Liver (tissue), 9 donors: ENCODE results near the gene CHSY1. TPM values are rescaled to one million over a fixed set of nuclear protein-coding genes. Genes with fewer than 3 reads are reported as not detected.

Experiments used
- DNase-seq: peaks from one replicate; pipeline ENCODE4 v3.0.0-alpha.2; 2017; ENCODE audit warnings: low spot score
- H3K27ac ChIP-seq, 2 donors: one replicate each; pipeline ENCODE4 v1.7.0; 2013; ENCODE audit warnings: inconsistent platforms in 2 of 2, low read length in 2 of 2, control low read depth in 1 of 2, low read depth in 1 of 2, mild to moderate bottlenecking in 1 of 2
- H3K27me3 ChIP-seq, 4 donors: one replicate each; pipeline versions ENCODE4 v1.6.1 to v1.7.0; 2013; ENCODE audit warnings: low read length in 3 of 4, inconsistent platforms in 1 of 4, mild to moderate bottlenecking in 1 of 4, moderate library complexity in 1 of 4; ENCODE audit not compliant: control insufficient read depth in 4 of 4, insufficient read depth in 4 of 4
- H3K36me3 ChIP-seq, 4 donors: one replicate each; pipeline versions ENCODE4 v1.6.1 to v1.7.0; 2013; ENCODE audit warnings: low read length in 3 of 4, mild to moderate bottlenecking in 3 of 4, low read depth in 1 of 4, moderate library complexity in 1 of 4; ENCODE audit not compliant: control insufficient read depth in 4 of 4, insufficient read depth in 3 of 4
- H3K4me1 ChIP-seq, 4 donors: one replicate each; pipeline versions ENCODE4 v1.6.1 to v1.7.0; 2013; ENCODE audit warnings: low read length in 3 of 4, mild to moderate bottlenecking in 3 of 4, moderate library complexity in 1 of 4; ENCODE audit not compliant: control insufficient read depth in 4 of 4, insufficient read depth in 4 of 4
- H3K4me3 ChIP-seq, 3 donors: one replicate each; pipeline versions ENCODE4 v1.6.1 to v1.7.0; 2013; ENCODE audit warnings: low read length in 3 of 3, control low read depth in 1 of 3, low read depth in 1 of 3, mild to moderate bottlenecking in 1 of 3
- H3K9ac ChIP-seq, 2 donors: one replicate each; pipeline ENCODE4 v1.7.0; 2013; ENCODE audit warnings: low read length in 2 of 2, mild to moderate bottlenecking in 2 of 2, moderate library complexity in 2 of 2, control low read depth in 1 of 2, low read depth in 1 of 2
- H3K9me3 ChIP-seq, 4 donors: one replicate each; pipeline versions ENCODE4 v1.6.1 to v1.7.0; 2013; ENCODE audit warnings: low read length in 3 of 4; ENCODE audit not compliant: control insufficient read depth in 4 of 4
- EGR1 ChIP-seq, 2 donors: IDR thresholded peaks; 2 replicates each; pipeline ENCODE4 v1.6.1; 2016 to 2018; ENCODE audit warnings: antibody characterized with exemption in 2 of 2, low read depth in 2 of 2
- FOXA1 ChIP-seq: IDR thresholded peaks from 2 replicates; pipeline ENCODE4 v1.6.1; 2016; ENCODE audit warnings: antibody characterized with exemption
- FOXA2 ChIP-seq: IDR thresholded peaks from 2 replicates; pipeline ENCODE4 v1.6.1; 2016; ENCODE audit warnings: antibody characterized with exemption
- HNF4A ChIP-seq, 2 donors: conservative IDR thresholded peaks; 2 replicates each; pipeline ENCODE4 v1.6.1; 2016; ENCODE audit warnings: antibody characterized with exemption in 2 of 2, mild to moderate bottlenecking in 2 of 2
- HNF4G ChIP-seq: IDR thresholded peaks from 2 replicates; pipeline ENCODE4 v1.6.1; 2016; ENCODE audit warnings: antibody characterized with exemption
- NR2F2 ChIP-seq: IDR thresholded peaks from 2 replicates; pipeline ENCODE4 v1.6.1; 2016; ENCODE audit warnings: antibody characterized with exemption
- RAD21 ChIP-seq, 2 donors: IDR thresholded peaks; 2 replicates each; pipeline ENCODE4 v1.6.1; 2016; ENCODE audit warnings: antibody characterized with exemption in 2 of 2, mild to moderate bottlenecking in 2 of 2
- RXRA ChIP-seq, 2 donors: IDR thresholded peaks; 2 replicates each; pipeline ENCODE4 v1.6.1; 2017 to 2018; ENCODE audit warnings: antibody characterized with exemption in 2 of 2, mild to moderate bottlenecking in 1 of 2
- SP1 ChIP-seq: IDR thresholded peaks from 2 replicates; pipeline ENCODE4 v1.6.1; 2018; ENCODE audit warnings: antibody characterized with exemption, mild to moderate bottlenecking
- TAF1 ChIP-seq: conservative IDR thresholded peaks from 2 replicates; pipeline ENCODE4 v1.6.1; 2016; ENCODE audit warnings: antibody characterized with exemption, mild to moderate bottlenecking
- YY1 ChIP-seq: IDR thresholded peaks from 2 replicates; pipeline ENCODE4 v1.6.1; 2016; ENCODE audit warnings: antibody characterized with exemption, mild to moderate bottlenecking
- WGBS: extraction: QIAGEN DNeasy Blood & Tissue Kit; methylation state at CpG from one replicate; pipeline ENCODE4 v1.1.7; 2013; 5-methylcytosine and 5-hydroxymethylcytosine counted together
- polyA plus RNA-seq, 2 donors: library from polyadenylated mRNA; stranded (reverse) in 1 of 2; unstranded in 1 of 2; fragments of 200-250 nt in 1 of 2; fragments of >200 nt in 1 of 2; fragmentation: Nextera tagmentation in 1 of 2; extraction: Ambion mirVana in 1 of 2; gene quantifications; one replicate each; pipeline versions ENCODE4 v1.2.1 to v1.2.3, GENCODE V29; 2013 to 2015
- total RNA-seq, 2 donors: library from RNA; depleted of rRNA; stranded (reverse); fragments of >200 nt; gene quantifications; one replicate each; pipeline ENCODE4 v1.2.3, GENCODE V29; 2014
- TF ChIP-seq, protein P1 (sequence below): IDR thresholded peaks from 2 replicates; pipeline ENCODE4 v1.6.1; 2016; ENCODE audit warnings: antibody characterized with exemption, mild to moderate bottlenecking
- TF ChIP-seq, protein P2 (sequence below): IDR thresholded peaks from 2 replicates; pipeline ENCODE4 v1.6.1; 2016; ENCODE audit warnings: antibody characterized with exemption
- TF ChIP-seq, protein P3 (sequence below): IDR thresholded peaks from 2 replicates; pipeline ENCODE4 v1.6.1; 2016; ENCODE audit warnings: antibody characterized with exemption
- donor health status: healthy.
- donor health status: healthy.
- donor health status: healthy.
- donor health status: healthy.
- donor health status: healthy.

CHSY1 gene
- total and polyA plus RNA-seq, 4 donors, result 1.4 to 12.3 (median 6.6) TPM

DNA sequence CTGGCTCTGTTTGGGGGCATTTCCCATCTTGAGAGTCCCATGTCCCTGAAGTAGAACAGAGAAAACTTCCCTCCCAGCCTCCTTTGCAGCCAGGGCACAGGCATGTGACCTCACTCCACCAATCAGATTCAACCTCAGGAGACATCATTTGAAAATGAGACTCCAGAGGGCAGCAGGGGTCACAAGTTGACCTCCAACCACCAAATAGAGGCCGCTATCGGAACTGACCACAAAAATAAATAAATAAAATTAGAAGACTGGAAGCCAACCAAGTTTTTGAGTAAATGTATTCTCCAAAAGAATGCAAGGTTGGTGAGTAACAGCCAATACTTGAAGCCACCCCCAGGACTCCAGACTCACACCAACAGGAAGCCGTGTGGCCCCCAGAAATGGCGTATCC, 106.5 kb downstream of the CHSY1 start:
- no peak overlapping the region for H3K4me3 ChIP-seq
- H3K27me3 ChIP-seq, result no peaks in the 10 kb centered on the region
- no peaks in the 10 kb centered on the region for H3K36me3 ChIP-seq
- DNase-seq, result no peak
- H3K4me1 ChIP-seq, result peaks cover 0 to 3% (median 0%) of the 10 kb centered on the region in 4 donors
- 89% methylated on average over 4 of the region's 4 CpGs for WGBS
- no peak overlapping the region for H3K27ac ChIP-seq
- H3K9ac ChIP-seq, result no peak overlapping the region
- H3K9me3 ChIP-seq, result no peaks in the 10 kb centered on the region
- TF ChIP-seq HNF4A (conservative IDR thresholded peaks at IDR 0.05) (no peak), FOXA1 (no peak), NR2F2 (no peak), RXRA (IDR thresholded peaks at IDR 0.05) (no peak)

DNA sequence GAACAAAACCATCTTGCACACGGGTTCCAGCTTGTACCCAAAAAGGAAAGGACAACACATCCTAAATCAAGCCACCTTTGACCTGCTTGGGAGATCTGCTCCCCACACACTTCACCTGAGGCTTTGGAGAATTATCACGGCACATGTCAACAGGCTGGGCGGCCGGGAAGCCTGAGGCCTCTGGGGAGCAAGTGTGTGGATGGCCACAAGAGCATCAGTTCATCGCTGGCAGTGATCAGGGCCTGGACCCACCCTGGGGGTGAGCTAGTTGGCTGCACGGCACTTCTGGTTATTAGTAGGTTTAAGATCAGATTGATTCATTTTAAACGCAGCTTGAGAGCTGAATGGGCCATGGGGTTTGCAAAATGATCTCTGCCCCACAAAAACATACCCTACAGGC, 108.5 kb downstream of the CHSY1 start:
- Histone ChIP-seq H3K9me3 (no peaks in the 10 kb centered on the region), H3K27me3 (no peaks in the 10 kb centered on the region), H3K4me1 (no peaks in the 10 kb centered on the region), H3K4me3 (no peak overlapping the region), H3K36me3 (no peaks in the 10 kb centered on the region), H3K9ac (no peak overlapping the region), H3K27ac (no peak overlapping the region)
- WGBS, result 91% methylated on average over 7 of the region's 7 CpGs
- no peak for TF ChIP-seq YY1
- TF ChIP-seq FOXA2, result no peak
- TF ChIP-seq RXRA (IDR thresholded peaks at IDR 0.05), result no peak
- no peak for TF ChIP-seq EGR1 (IDR thresholded peaks at IDR 0.05; ENCODE audit: low read depth in 2 of 2)
- TF ChIP-seq TAF1, result no peak
- TF ChIP-seq, protein P1, sequence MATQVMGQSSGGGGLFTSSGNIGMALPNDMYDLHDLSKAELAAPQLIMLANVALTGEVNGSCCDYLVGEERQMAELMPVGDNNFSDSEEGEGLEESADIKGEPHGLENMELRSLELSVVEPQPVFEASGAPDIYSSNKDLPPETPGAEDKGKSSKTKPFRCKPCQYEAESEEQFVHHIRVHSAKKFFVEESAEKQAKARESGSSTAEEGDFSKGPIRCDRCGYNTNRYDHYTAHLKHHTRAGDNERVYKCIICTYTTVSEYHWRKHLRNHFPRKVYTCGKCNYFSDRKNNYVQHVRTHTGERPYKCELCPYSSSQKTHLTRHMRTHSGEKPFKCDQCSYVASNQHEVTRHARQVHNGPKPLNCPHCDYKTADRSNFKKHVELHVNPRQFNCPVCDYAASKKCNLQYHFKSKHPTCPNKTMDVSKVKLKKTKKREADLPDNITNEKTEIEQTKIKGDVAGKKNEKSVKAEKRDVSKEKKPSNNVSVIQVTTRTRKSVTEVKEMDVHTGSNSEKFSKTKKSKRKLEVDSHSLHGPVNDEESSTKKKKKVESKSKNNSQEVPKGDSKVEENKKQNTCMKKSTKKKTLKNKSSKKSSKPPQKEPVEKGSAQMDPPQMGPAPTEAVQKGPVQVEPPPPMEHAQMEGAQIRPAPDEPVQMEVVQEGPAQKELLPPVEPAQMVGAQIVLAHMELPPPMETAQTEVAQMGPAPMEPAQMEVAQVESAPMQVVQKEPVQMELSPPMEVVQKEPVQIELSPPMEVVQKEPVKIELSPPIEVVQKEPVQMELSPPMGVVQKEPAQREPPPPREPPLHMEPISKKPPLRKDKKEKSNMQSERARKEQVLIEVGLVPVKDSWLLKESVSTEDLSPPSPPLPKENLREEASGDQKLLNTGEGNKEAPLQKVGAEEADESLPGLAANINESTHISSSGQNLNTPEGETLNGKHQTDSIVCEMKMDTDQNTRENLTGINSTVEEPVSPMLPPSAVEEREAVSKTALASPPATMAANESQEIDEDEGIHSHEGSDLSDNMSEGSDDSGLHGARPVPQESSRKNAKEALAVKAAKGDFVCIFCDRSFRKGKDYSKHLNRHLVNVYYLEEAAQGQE, result no peak
- TF ChIP-seq, protein P2, sequence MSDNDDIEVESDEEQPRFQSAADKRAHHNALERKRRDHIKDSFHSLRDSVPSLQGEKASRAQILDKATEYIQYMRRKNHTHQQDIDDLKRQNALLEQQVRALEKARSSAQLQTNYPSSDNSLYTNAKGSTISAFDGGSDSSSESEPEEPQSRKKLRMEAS, result no peak
- no peak for TF ChIP-seq RAD21 (IDR thresholded peaks at IDR 0.05)
- TF ChIP-seq, protein P3, sequence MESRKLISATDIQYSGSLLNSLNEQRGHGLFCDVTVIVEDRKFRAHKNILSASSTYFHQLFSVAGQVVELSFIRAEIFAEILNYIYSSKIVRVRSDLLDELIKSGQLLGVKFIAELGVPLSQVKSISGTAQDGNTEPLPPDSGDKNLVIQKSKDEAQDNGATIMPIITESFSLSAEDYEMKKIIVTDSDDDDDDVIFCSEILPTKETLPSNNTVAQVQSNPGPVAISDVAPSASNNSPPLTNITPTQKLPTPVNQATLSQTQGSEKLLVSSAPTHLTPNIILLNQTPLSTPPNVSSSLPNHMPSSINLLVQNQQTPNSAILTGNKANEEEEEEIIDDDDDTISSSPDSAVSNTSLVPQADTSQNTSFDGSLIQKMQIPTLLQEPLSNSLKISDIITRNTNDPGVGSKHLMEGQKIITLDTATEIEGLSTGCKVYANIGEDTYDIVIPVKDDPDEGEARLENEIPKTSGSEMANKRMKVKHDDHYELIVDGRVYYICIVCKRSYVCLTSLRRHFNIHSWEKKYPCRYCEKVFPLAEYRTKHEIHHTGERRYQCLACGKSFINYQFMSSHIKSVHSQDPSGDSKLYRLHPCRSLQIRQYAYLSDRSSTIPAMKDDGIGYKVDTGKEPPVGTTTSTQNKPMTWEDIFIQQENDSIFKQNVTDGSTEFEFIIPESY, result no peak
- TF ChIP-seq HNF4G, result no peak
- no peak for TF ChIP-seq NR2F2
- TF ChIP-seq HNF4A (conservative IDR thresholded peaks at IDR 0.05), result no peak
- DNase-seq, result no peak

GRCh38 chr15:101142711-101143110, 109.1 kb downstream of the CHSY1 start:
- H3K9me3 ChIP-seq, result no peaks in the 10 kb centered on the region
- no peak overlapping the region for H3K9ac ChIP-seq
- no peak overlapping the region for H3K27ac ChIP-seq
- TF ChIP-seq HNF4G (no peak), NR2F2 (no peak), RAD21 (IDR thresholded peaks at IDR 0.05) (no peak), SP1 (no peak), EGR1 (IDR thresholded peaks at IDR 0.05; ENCODE audit: low read depth in 2 of 2) (no peak), YY1 (no peak), FOXA1 (no peak)
- TF ChIP-seq, protein P1, result no peak
- WGBS, result 93% methylated on average over 2 of the region's 2 CpGs
- no peak overlapping the region for H3K4me3 ChIP-seq
- DNase-seq, result no peak
- no peaks in the 10 kb centered on the region for H3K36me3 ChIP-seq
- H3K4me1 ChIP-seq, result no peaks in the 10 kb centered on the region
- H3K27me3 ChIP-seq, result no peaks in the 10 kb centered on the region
